ENCODE results near the gene MAPT.

Gene MAPT

GRCh38 chr17:45923511-45924268, 29.3 kb downstream of the MAPT start:
- Histone ChIP-seq H3K9me3 (replicated peaks in 1 of 11) (no peaks in the 10 kb centered on the region), H3K4me2 (no peak overlapping the region), H3K4me3 (no peak overlapping the region), H3K9ac (no peak overlapping the region), H3K4me1 (no peaks in the 10 kb centered on the region), H3K36me3 (no peaks in the 10 kb centered on the region), H3K27ac (no peak overlapping the region), H3K27me3 (no peaks in the 10 kb centered on the region), H4K20me1 (no peaks in the 10 kb centered on the region; a peak in 1 of 22 replicates)
- no peak for TF ChIP-seq Cebpa-rat (IDR thresholded peaks at IDR 0.05)

DNA sequence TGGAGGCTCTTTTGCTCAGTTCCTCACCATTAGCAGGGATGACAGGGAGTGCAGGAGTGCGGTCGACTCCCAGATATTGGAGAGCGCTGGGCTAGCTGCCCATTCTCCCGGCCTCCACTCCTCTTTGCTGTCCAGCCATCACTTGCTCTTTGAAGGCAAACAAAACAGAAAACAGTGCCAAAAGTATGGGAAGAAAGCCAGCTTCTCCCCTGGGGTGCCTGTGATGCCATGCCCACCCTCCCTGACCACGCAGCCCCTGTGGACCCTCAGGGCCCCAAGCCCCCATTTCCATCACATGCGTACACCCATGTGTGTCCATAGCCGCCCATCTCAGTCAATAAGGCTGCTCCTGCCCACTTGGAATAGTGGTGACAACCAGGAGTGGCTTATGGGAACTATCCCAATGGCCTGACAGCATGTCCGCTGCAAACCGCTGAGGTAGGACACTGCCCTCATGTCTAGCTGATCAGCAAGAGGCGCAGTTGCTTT, 30.0 kb downstream of the MAPT start:
- no peaks in the 10 kb centered on the region for H3K27me3 ChIP-seq
- no peaks in the 10 kb centered on the region for H3K4me1 ChIP-seq
- H3K9ac ChIP-seq, result no peak overlapping the region
- H4K20me1 ChIP-seq, result no peaks in the 10 kb centered on the region; a peak in 1 of 22 replicates
- H3K36me3 ChIP-seq, result no peaks in the 10 kb centered on the region
- no peak overlapping the region for H3K27ac ChIP-seq
- H3K9me3 ChIP-seq (replicated peaks in 1 of 11), result no peaks in the 10 kb centered on the region
- no peak overlapping the region for H3K4me2 ChIP-seq
- no peak overlapping the region for H3K4me3 ChIP-seq
- TF ChIP-seq Cebpa-rat (IDR thresholded peaks at IDR 0.05), result no peak

DNA sequence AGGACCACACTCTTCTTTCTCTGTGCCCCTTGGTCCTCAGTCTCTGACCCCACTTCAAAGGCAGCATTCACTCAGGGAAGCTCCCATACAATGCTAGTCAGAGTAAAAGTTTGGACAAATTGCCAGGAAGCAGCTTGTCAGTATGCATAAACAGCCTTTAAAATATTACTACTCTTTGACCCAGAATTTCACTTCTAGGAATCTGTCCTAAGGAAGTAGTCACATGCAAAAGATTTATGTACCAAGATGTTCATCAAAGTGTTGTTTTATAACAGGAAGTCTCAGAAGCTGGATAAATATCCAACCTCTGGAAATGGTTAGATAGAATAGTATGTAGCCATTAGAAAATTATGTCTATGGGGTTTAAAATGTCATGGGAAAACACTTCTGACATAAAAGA, 31.0 kb downstream of the MAPT start:
- Histone ChIP-seq H3K36me3 (no peaks in the 10 kb centered on the region), H3K4me1 (no peaks in the 10 kb centered on the region), H3K27me3 (no peaks in the 10 kb centered on the region), H3K9ac (no peak overlapping the region), H3K4me3 (no peak overlapping the region), H3K9me3 (replicated peaks in 1 of 11) (no peaks in the 10 kb centered on the region), H4K20me1 (no peaks in the 10 kb centered on the region; a peak in 1 of 22 replicates), H3K27ac (no peak overlapping the region), H3K4me2 (no peak overlapping the region)
- no peak for TF ChIP-seq Cebpa-rat (IDR thresholded peaks at IDR 0.05)

- Histone ChIP-seq H3K4me1 (no peaks in the 10 kb centered on the region), H3K9ac (no peak overlapping the region), H3K27me3 (no peaks in the 10 kb centered on the region), H3K27ac (no peak overlapping the region), H3K36me3 (no peaks in the 10 kb centered on the region), H3K9me3 (replicated peaks in 1 of 11) (no peaks in the 10 kb centered on the region), H4K20me1 (no peaks in the 10 kb centered on the region; a peak in 1 of 22 replicates), H3K4me2 (no peak overlapping the region), H3K4me3 (no peak overlapping the region)
- TF ChIP-seq Cebpa-rat (IDR thresholded peaks at IDR 0.05), result no peak
These were observed 32.9 kb downstream of the MAPT start for GRCh38 chr17:45927247-45927646.

- H3K27me3 ChIP-seq, result no peaks in the 10 kb centered on the region
- H3K27ac ChIP-seq, result no peak overlapping the region
- no peak overlapping the region for H3K9ac ChIP-seq
- H3K4me3 ChIP-seq, result no peak overlapping the region
- H3K36me3 ChIP-seq, result no peaks in the 10 kb centered on the region
- no peaks in the 10 kb centered on the region for H3K9me3 ChIP-seq (replicated peaks in 1 of 11)
- no peak overlapping the region for H3K4me2 ChIP-seq
- no peaks in the 10 kb centered on the region; a peak in 1 of 22 replicates for H4K20me1 ChIP-seq
- no peaks in the 10 kb centered on the region for H3K4me1 ChIP-seq
- TF ChIP-seq Cebpa-rat (IDR thresholded peaks at IDR 0.05), result no peak
These were observed 35.0 kb downstream of the MAPT start for GRCh38 chr17:45929344-45929743.

- no peak for TF ChIP-seq Cebpa-rat (IDR thresholded peaks at IDR 0.05)
- Histone ChIP-seq H3K27me3 (no peaks in the 10 kb centered on the region), H3K27ac (no peak overlapping the region), H3K4me3 (no peak overlapping the region), H3K9me3 (replicated peaks in 1 of 11) (no peaks in the 10 kb centered on the region), H3K4me1 (no peaks in the 10 kb centered on the region), H3K9ac (no peak overlapping the region), H3K36me3 (no peaks in the 10 kb centered on the region), H3K4me2 (no peak overlapping the region), H4K20me1 (no peaks in the 10 kb centered on the region)
These were observed 36.1 kb downstream of the MAPT start for GRCh38 chr17:45930420-45930951.

DNA sequence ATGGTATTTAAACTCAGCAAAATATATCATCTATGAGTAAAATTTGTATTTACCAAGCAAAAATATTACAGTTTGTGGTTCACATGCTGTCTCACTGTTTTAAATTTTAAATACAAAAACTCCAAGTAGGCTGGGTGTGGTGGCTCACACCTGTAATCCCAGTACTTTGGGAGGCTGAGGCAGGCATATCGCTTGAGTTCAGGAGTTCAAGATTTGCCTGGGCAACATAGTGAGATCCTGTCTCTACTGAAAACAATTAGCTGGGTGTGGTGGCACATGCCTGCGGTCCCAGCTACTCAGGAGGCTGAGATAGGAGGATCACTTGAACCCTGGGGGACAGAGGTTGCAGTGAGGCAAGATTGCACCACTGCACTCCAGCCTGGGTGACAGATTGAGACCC, 37.3 kb downstream of the MAPT start:
- Histone ChIP-seq H3K27ac (no peak overlapping the region), H3K4me2 (no peak overlapping the region), H3K36me3 (no peaks in the 10 kb centered on the region), H4K20me1 (no peaks in the 10 kb centered on the region), H3K9ac (no peak overlapping the region), H3K4me3 (no peak overlapping the region), H3K27me3 (no peaks in the 10 kb centered on the region), H3K9me3 (replicated peaks in 1 of 11) (no peaks in the 10 kb centered on the region), H3K4me1 (no peaks in the 10 kb centered on the region)
- no peak for TF ChIP-seq Cebpa-rat (IDR thresholded peaks at IDR 0.05)

DNA sequence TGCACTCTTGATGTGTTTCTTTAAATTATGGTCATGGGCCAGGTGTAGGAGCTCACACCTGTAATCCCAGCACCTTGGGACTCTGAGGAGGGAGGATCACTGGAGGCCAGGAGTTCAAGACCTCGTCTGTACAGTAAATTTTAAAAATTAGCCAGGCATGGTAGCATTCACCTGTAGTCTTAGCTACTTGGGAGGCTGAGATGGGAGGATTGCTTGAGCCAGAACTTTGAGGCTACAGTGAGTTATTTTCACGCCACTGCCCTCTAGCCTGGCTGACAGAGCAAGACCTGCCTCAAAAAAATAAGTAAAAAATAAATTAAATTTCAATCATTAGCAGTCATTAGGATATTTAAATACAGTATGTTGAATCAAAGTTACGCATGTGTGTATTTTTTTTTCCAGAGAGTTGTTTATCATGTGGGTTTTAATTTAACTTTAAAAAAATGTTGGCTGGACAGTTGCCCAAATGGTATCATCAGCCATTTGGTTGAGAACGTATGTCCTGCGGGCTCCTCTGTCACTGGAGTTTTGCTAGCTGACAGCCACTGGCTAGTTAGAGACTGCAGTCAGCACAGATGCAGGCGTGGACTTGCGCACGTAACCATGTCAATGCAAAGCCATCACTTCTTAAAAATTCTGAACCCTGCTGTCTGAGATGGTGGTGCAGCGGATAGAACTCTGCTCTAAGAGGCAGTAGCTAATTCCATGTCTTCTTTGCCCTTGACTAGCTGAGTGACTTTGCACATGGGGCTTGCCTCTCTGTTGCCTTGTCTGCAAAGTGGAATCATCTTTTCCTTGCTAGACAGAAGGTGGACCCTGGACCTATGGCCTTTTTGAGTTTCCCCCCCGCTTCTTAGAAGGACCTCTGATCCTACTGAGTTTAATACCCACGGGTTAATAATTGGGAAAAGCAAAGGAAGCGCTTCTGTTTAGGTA, 40.0 kb downstream of the MAPT start:
- no peaks in the 10 kb centered on the region for H3K9me3 ChIP-seq (replicated peaks in 1 of 11)
- TF ChIP-seq Cebpa-rat (IDR thresholded peaks at IDR 0.05), result no peak
- H3K27me3 ChIP-seq, result no peaks in the 10 kb centered on the region
- H3K4me1 ChIP-seq, result no peaks in the 10 kb centered on the region
- H3K4me3 ChIP-seq, result no peak overlapping the region
- no peaks in the 10 kb centered on the region for H4K20me1 ChIP-seq
- no peaks in the 10 kb centered on the region for H3K36me3 ChIP-seq
- no peak overlapping the region for H3K27ac ChIP-seq
- no peak overlapping the region for H3K4me2 ChIP-seq
- no peak overlapping the region for H3K9ac ChIP-seq

DNA sequence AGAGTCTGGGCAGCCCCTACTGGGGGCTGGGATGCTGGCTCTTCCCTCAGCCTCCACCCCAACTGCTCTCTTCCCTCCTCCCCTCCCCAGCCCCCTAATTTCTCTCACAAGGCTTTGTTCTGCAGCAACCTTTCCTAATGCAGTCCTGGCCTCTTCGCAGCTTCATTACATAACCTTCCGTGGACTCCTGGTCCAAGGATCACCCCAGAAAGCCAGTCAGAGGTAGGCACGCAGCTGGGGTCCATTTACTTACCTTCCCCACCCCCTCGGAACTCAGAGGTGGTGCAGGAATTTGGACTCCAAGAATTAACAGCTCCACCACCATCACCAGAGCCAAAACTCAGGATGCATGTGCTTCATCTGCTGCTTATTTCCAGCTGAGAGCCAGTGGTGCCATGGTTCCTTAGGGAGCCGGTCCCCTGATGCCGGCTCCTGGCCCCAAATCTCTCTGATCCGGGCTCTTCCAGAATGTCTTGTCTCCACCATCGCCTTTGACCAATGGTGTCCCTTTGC, 40.9 kb downstream of the MAPT start:
- Histone ChIP-seq H3K27me3 (no peaks in the 10 kb centered on the region), H3K9ac (no peak overlapping the region), H3K4me1 (no peaks in the 10 kb centered on the region), H4K20me1 (no peaks in the 10 kb centered on the region), H3K27ac (no peak overlapping the region), H3K4me2 (no peak overlapping the region), H3K9me3 (replicated peaks in 1 of 11) (no peaks in the 10 kb centered on the region), H3K36me3 (no peaks in the 10 kb centered on the region), H3K4me3 (no peak overlapping the region)
- TF ChIP-seq Cebpa-rat (IDR thresholded peaks at IDR 0.05), result no peak

All from BLaER1 treated with 17β-estradiol and CSF1 and Interleukin-3, amounts not matched to agents 10 nM and 100 nM (cell line).